HG02852 (cell line): ENCODE results near the gene ZSWIM8.
"Not testable (repeated sequence)": the region's sequence is repeated elsewhere in the genome, so short reads cannot be mapped to it uniquely, and the experiment has no call there.

ENCODE experiments used
- ATAC-seq: cut with Tn5 transposase; IDR thresholded peaks from one replicate; pipeline ENCODE4 v1.9.1; 2021; ENCODE audit warnings: mild to moderate bottlenecking, moderate library complexity; ENCODE audit not compliant: unreplicated experiment

ZSWIM8 gene

DNA sequence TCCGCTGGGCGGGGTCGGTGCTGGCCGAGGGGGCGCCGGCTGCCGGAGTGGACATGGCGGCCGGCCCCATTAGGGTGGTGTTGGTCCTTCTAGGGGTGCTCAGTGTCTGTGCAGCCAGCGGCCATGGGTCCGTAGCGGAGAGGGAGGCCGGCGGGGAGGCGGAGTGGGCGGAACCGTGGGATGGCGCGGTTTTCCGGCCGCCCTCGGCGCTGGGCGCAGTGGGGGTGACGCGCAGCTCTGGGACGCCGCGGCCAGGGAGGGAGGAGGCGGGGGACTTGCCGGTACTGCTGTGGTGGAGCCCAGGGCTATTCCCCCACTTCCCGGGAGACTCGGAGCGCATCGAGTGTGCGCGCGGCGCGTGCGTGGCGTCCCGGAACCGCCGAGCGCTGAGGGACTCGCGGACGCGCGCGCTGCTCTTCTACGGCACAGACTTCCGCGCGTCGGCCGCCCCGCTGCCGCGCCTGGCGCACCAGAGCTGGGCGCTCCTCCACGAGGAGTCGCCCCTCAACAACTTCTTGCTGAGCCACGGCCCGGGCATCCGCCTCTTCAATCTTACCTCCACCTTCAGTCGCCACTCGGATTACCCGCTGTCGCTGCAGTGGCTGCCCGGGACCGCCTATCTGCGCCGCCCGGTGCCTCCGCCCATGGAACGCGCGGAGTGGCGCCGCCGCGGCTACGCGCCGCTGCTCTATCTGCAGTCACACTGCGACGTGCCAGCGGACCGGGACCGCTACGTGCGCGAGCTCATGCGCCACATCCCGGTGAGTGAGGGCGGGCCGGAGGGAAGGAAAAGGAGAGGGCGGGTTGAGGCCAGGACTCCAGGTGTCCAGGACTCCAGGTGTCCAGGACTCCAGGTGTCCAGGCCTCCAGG, 12.9 kb upstream of the ZSWIM8 start:
- peak; percentile 62 for ATAC-seq

DNA sequence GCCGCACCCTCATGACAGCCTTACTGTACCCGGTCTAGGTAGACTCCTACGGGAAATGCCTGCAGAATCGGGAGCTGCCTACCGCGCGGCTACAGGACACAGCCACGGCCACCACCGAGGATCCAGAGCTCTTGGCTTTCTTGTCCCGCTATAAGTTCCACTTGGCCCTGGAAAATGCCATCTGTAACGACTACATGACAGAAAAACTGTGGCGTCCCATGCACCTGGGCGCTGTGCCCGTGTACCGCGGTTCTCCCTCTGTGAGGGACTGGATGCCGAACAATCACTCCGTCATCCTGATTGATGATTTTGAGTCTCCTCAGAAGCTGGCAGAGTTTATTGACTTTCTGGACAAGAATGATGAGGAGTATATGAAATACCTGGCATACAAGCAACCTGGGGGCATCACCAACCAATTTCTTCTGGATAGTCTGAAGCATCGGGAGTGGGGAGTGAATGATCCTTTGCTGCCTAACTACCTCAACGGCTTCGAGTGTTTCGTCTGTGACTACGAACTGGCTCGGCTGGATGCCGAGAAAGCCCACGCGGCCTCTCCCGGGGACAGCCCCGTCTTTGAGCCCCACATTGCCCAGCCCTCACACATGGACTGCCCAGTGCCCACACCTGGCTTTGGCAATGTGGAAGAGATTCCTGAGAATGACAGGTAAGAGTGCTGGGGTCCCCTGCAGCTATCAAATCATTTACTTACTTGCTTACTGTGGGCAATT, 12.1 kb upstream of the ZSWIM8 start:
- ATAC-seq, result peak; percentile 2

DNA sequence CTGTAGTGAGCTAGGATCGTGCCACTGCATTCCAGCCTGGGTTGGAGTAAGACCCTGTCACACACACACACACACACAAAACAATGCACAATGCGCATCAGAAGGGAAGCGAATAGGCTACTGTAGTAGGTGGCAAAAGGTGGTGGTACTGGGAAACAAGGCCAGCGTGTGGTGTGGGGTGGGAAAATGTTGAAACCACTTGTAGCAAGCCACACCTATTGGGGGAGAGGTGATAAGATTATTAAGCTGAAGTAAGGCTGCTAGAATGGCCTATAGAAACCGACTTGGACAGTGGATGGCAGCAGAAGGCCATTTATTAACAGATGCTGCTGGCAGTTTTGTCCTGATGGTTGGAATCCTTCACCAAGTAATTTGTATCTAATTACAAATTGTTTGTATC, 10.8 kb upstream of the ZSWIM8 start:
- no peak for ATAC-seq

DNA sequence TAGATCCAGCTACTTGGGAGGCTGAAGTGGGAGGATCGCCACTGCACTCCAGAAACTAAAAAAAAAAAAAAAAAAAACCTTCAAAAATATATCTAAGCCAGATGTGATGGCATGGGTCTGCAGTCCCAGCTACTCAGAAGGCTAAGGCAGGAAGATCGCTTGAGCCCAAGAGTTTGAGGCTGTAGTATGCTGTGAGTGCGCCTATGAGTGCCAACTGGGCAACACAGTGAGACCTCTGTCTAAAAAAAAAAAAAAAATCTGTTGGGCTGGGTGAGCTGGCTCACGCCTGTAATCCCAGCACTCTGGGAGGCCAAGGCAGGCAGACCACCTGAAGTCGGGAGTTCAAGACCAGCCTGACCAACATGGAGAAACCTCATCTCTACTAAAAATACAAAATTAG, 6.4 kb upstream of the ZSWIM8 start:
- no peak for ATAC-seq

DNA sequence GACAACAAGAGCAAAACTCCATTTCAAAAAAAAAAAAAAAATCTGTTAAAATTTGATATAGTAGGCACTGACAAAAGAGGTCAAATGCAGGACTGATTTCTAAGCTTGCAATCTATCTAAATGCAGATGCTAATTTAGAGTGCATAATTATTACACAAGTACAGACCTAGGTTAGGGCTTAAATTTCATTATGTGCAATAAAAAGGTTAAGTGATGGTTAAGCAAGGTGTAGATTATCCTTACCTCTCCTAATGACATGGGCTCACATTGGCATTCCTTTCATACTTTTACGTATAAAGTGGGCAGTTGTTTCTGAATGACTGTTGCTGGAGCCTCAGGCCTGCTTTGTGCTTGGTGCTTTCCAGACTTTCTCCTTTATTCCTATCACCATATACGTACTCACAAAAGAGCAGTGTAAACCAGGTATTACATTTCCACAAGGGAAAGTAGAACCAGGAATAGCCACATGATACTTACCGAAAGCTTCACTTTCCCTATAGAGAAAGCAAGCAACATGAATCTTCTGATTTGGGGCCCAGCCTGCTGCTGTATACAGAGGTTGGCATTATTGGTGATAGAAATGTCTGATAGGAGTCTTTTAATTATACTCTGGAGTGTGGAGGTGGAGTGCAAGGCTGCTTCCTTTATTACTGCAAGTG, 5.7 kb upstream of the ZSWIM8 start:
- no peak for ATAC-seq

DNA sequence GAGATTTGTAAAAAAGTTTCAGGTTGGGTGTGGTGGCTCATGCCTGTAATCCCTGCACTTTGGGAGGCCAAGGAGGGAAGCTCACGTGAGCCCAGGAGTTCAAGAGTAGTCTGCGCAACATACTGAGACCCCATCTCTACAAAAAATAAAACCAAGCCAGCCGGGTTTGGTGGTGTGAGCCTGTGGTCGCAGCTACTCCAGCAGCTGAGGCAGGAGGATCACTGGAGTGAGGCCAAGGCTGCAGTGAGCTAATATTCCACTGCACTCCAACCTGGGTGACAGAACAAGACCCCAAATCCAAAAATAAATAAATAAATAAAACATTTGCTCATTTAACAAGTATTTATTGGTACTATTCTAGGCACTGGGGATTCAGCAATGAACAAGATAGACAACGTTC, 5.1 kb upstream of the ZSWIM8 start:
- ATAC-seq, result no peak

DNA sequence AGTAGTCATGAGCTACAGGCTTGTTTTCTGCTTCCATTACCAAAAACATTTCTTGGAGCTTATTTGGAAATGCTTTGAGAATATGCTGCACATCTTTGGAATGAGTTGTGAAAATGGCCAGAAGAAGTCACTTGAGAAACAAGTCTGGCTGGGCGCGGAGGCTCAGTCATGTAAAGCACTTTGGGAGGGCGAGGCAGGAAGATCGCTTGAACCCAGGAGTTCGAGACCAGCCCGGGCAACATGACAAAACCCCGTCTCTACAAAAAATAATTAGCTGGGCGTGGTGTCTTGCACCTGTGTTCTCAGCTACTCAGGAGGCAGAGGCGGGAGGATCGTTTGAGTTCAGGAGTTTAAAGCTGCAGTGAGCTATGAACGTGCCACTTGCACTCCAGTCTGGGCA, 4.4 kb upstream of the ZSWIM8 start:
- no peak for ATAC-seq

DNA sequence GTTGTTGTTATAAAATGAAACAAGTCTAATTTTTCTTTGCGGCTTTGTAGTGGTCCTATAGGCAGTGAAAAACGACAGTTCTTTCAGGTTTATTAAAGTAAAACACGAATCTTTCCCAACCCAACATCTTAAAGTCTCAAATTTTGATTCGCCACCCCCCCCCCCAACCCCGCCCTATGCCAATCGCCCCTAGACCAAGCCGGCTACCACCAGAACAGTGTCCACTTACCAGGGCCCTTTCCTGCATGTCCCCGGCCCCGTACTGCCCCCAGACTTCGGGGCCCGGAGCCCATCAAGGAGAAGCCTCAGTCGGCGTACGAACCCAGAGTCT, 3.9 kb upstream of the ZSWIM8 start:
- ATAC-seq, result no peak

DNA sequence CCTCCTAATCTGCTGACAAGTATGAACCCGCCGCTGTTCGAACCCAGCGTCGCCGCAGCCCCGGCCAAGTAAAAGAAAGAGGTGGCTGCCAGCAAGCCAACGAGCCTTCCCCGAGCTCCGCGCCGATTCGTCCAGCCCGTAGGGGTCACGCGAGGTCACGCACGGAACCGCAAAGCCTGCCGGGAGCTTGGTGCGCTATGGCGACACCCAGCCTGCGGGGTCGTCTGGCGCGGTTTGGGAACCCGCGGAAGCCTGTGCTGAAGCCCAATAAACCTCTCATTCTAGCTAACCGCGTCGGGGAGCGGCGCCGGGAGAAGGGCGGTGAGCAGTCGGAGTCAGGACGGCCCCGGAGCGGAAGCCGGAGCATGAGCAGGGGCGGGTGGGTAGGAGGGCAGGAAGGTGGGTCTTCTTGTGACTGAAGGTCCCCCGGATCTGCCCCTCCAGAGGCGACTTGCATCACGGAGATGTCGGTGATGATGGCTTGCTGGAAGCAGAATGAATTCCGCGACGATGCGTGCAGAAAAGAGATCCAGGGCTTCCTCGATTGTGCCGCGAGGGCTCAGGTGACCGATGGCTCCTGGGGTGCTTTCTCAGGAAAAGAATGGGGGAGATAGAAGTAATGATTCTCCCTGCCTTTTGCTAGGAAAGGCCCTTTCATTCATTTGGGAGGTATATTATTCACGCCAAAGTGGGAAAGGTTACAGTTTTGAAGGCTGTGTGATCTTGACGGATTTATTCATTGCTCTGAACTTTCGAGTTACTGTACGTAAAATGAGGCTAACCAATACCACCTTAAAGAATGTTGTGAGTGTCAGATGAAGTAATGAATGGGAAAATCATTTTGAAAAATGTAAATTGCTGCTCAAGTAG, 3.3 kb upstream of the ZSWIM8 start, which contains the start of gene CHCHD1:
Gene CHCHD1 (plus strand): TSS at position 170 of the 870 bp plus-strand sequence. CDS start 28 bp downstream, at position 198.
- peak; percentile 56 for ATAC-seq

DNA sequence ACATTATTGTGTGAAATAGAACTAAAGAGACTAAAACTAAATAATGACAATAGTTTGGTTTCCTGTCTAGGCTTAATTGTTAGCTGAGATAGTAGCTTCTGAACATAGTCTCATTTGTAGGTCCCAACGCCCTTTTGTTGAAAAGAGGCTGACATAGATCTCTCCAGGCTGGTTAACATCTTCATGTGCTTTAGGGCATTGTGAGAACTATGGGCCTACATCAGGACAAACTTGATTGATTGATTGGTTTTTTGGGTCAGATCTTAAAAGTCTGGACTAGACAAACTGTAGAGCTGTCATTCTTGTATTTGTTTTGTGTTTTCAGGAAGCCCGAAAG, 2.7 kb upstream of the ZSWIM8 start:
- ATAC-seq, result no peak

DNA sequence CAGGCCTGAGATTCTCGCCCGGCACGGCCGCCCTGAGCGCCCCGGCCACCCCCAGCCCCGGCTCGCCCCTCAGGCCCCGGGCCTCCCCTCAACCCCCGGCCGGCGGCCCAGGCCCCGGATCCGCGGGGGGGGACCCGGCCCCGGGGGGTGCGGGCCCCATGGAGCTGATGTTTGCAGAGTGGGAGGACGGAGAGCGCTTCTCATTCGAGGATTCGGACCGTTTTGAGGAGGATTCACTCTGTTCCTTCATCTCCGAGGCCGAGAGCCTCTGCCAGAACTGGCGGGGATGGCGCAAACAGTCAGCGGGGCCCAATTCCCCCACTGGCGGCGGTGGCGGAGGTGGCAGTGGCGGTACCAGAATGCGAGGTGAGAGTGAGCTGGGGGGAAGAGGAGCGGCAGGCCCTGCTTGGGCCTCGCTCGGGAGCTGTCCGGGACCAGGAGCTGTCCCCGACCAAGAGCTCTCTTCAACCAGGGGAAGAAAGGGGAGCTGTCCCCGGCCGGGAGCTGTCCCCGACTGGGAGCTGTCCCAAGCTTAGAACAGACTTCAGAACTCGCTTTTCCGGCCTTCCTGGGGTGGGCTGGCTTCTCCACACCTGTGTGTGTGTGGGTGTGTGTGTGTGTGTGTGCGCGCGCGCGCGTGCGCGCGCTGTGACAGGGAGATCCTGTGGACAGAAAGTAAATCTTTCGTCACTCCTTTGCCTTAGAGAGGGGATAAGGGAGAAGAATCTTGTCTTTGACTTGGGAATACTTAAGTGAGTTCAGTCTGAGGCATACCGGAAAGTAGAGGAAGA, 510 bp downstream of the ZSWIM8 start:
- ATAC-seq, result peak; percentile 20

DNA sequence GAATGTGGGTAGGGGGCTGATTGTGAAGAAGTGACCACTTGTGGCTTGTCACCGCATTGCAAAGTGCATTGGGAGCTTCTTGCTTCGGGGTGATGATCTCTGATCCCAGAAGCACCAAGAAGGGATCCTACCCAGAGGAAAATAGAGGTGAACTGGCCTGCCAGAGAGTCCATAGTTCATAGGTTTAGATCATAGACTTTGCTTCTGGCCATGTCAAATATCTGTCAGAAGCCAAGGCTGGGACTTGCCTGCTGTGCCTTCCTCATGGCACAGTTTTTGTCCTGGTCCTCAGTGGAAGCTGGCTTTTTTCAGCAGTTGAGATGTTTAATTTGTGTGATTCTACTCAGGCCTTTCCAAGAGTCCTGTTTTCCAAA, 1.1 kb downstream of the ZSWIM8 start:
- ATAC-seq, result no peak

DNA sequence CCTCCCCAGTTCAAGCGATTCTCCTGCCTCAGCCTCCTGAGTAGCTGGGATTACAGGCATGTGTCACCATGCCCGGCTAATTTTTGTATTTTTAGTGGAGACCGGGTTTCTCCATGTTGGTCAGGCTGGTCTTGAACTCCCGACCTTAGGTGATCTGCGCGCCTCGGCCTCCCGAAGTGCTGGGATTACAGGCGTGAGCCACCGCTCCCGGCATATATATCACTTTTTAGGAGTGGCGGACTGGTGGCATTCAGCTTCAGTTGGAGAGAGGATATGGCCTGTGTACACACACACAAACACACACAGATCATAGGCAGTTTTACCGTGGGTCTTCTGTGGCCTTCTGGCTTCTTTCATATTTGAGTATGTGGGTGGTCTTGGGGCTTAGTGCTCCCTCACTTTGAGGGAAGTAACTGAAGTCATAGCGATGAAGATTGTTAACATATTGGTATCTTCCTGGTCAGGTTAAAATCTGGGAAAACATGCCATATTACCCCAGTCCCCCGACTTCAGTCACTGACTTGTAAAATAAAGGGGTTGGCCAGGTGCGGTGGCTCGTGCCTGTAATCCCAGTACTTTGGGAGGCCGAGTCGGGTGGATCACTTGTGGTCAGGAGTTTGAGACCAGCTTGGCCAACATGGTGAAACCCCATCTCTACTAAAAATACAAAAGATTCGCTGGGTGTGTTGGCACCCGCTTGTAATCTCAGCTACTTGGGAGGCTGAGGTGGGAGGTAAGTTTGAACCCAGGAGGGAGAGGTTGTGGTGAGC, 1.8 kb downstream of the ZSWIM8 start:
- ATAC-seq, result not testable (repeated sequence)

DNA sequence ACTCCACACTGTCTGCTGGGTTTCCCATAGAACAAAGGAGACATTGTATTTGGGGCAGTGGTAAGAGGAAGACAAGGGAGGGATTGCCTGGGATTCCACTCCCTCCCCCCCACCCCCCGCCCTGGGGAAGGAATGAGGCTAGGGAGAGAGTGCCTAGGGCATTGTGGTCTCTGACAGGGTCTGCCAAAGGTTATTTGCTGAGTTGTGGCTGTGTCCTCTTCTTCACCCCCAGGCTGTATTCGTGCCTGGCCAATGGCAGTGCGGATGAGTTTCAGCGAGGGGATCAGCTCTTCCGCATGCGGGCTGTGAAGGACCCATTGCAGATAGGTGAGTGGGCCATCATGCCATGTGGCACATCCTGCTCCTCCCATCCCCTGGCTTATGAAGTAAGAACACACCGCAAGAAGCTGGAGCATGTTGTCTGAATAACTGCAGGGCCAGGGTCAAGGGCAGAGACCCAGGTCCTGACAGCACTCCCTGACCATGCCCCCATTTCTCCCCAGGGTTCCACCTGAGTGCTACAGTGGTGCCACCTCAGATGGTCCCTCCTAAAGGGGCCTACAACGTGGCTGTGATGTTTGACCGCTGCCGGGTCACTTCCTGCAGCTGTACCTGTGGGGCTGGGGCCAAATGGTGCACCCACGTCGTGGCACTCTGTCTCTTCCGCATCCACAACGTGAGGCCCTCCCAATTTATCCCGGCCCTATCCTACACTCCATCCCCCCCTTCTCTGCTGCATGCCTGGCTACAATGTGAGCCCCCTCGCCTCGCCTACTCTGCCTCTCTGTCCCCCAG, 3.7 kb downstream of the ZSWIM8 start:
- ATAC-seq, result no peak

DNA sequence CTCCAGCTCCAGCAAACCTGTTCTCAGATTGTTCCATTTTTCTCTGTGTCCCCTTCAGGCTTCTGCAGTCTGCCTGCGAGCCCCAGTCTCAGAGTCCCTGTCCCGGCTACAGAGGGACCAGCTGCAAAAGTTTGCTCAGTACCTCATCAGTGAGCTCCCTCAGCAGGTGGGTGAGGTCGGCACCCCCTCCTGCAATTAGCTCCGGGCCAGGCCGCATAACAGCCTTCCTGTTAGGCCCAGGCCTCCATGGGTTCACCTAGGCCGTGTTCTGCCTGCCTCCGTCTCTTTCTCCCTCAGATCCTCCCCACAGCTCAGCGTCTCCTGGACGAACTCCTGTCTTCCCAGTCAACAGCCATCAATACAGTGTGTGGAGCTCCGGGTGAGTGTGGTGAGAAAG, 4.3 kb downstream of the ZSWIM8 start:
- ATAC-seq, result no peak

DNA sequence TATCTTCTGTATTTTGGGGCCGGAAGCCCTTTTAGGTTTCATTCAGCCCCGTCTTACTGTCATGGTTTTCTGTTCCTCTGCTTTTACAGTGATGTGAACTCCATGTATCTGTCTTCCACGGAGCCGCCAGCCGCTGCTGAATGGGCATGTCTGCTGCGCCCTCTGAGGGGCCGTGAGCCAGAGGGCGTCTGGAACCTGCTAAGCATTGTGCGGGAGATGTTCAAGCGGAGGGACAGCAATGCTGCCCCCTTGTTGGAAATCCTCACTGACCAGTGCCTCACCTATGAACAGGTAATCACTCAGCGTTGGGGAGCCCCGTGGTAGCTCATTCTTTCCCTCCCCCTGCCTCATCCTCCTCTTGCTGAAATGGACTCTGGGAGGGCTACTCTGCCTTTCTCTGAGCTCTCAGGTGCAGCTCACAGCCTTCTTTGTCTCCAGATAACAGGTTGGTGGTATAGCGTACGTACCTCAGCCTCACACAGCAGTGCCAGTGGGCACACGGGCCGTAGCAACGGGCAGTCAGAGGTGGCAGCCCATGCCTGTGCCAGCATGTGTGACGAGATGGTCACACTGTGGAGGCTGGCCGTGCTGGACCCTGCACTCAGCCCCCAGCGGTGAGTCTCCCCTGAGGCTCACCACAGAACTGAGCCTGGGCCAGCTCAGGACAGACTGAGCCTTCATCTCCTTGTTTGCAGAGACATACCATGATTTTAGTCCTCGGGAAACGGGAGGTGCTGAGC, 5.7 kb downstream of the ZSWIM8 start:
- no peak for ATAC-seq

DNA sequence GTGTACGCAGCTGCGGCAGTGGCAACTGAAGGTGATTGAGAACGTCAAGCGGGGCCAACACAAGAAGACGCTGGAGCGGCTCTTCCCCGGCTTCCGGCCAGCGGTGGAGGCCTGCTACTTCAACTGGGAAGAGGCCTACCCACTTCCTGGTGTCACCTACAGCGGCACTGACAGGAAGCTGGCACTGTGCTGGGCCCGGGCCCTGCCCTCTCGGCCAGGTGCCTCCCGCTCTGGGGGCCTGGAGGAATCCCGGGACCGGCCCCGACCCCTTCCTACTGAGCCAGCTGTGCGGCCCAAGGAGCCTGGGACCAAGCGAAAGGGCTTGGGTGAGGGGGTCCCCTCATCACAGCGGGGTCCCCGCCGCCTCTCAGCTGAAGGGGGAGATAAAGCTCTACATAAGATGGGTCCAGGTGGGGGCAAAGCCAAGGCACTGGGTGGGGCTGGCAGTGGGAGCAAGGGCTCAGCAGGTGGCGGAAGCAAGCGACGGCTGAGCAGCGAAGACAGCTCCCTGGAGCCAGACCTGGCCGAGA, 6.5 kb downstream of the ZSWIM8 start:
- no peak for ATAC-seq

DNA sequence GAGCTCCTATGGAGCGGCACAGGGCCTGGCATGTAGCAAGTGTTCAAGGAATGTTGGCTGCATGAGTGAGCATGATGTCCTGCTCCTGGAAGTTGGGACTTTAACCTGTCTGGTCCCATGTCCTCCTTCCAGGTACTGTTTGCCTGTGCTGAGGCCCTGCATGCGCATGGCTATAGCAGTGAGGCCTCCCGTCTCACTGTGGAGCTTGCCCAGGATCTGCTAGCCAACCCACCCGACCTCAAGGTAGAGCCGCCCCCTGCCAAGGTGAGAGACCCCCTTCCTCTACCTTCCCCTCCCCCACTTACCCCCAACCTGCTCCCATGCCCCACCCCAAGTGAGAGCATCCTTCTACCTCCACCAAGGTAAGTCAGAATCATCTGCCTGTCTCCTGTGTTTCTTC, 8.1 kb downstream of the ZSWIM8 start:
- no peak for ATAC-seq
